ENCODE data around the gene GLUD2. TPM values are rescaled to one million over a fixed set of nuclear protein-coding genes. Genes with fewer than 3 reads are reported as not detected.

The GLUD2 gene
- total RNA-seq (2022; extraction: Qiagen RNA extraction): 2.6 to 3.1 TPM (median 2.9 TPM) in 5 replicates

GRCh38 chrX:121047441-121048419 is at the start of gene GLUD2:
TSS of gene GLUD2 (plus strand) at chrX:121047610. CDS start at chrX:121047685, 75 bp downstream.

Other genes starting within 250 kb of the GLUD2 start
- gene CT47B1, start 171.7 kb upstream of the GLUD2 start, total RNA-seq (2022; extraction: Qiagen RNA extraction): 0.07 TPM in 1 of 5 replicates, not detected in the others
- not detected in 5 replicates for gene CT47A11, start 110.5 kb upstream of the GLUD2 start, total RNA-seq (2022; extraction: Qiagen RNA extraction)
- gene CT47A10, start 105.6 kb upstream of the GLUD2 start, total RNA-seq (2022; extraction: Qiagen RNA extraction): not detected in 5 replicates
- gene CT47A9, start 100.7 kb upstream of the GLUD2 start, total RNA-seq (2022; extraction: Qiagen RNA extraction): not detected in 5 replicates
- not detected in 5 replicates for gene CT47A8, start 95.9 kb upstream of the GLUD2 start, total RNA-seq (2022; extraction: Qiagen RNA extraction)
- gene CT47A7, start 91.0 kb upstream of the GLUD2 start, total RNA-seq (2022; extraction: Qiagen RNA extraction): not detected in 5 replicates
- not detected in 5 replicates for gene CT47A6, start 86.1 kb upstream of the GLUD2 start, total RNA-seq (2022; extraction: Qiagen RNA extraction)
- not detected in 5 replicates for gene CT47A5, start 81.3 kb upstream of the GLUD2 start, total RNA-seq (2022; extraction: Qiagen RNA extraction)
- not detected in 5 replicates for gene CT47A4, start 76.4 kb upstream of the GLUD2 start, total RNA-seq (2022; extraction: Qiagen RNA extraction)
- gene CT47A3, start 71.5 kb upstream of the GLUD2 start, total RNA-seq (2022; extraction: Qiagen RNA extraction): not detected in 5 replicates
- not detected in 5 replicates for gene CT47A2, start 66.7 kb upstream of the GLUD2 start, total RNA-seq (2022; extraction: Qiagen RNA extraction)
- gene CT47A1, start 61.9 kb upstream of the GLUD2 start, total RNA-seq (2022; extraction: Qiagen RNA extraction): not detected in 5 replicates

All from A549 treated with CORT108297 at 1 μM for 4 hours (cell line).